ENCODE results near the gene STK31. TPM values are rescaled to one million over a fixed set of nuclear protein-coding genes. Genes with fewer than 3 reads are reported as not detected.

Gene STK31
- total RNA-seq, 2 donors from 2014 or later: 1.4 to 1.6 TPM

DNA sequence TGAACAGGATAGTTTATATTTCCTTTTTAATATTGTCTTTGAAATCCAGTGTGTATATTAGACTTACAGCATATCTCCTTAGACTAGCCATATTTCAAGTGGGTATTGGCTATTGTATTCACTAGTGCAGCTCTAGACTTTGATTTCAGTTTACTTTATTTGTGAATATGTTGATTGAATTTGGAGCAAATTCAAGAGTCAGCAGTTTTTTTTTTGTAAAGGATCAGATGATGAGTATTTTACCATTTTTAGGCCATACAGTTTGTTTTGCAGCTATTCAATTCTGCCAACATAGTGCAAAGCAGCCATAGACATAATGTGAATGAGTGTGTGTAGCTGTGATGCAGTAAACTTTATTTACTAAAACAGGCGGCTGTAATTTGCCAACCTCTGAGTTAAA lies 4.6 kb downstream of the STK31 start:
- no peak overlapping the region for H3K4me3 ChIP-seq (ENCODE audit: low read length)
- DNase-seq: no peak
- H3K27ac ChIP-seq (ENCODE audit: low read depth, low read length): no peak overlapping the region
- TF ChIP-seq, protein P1, sequence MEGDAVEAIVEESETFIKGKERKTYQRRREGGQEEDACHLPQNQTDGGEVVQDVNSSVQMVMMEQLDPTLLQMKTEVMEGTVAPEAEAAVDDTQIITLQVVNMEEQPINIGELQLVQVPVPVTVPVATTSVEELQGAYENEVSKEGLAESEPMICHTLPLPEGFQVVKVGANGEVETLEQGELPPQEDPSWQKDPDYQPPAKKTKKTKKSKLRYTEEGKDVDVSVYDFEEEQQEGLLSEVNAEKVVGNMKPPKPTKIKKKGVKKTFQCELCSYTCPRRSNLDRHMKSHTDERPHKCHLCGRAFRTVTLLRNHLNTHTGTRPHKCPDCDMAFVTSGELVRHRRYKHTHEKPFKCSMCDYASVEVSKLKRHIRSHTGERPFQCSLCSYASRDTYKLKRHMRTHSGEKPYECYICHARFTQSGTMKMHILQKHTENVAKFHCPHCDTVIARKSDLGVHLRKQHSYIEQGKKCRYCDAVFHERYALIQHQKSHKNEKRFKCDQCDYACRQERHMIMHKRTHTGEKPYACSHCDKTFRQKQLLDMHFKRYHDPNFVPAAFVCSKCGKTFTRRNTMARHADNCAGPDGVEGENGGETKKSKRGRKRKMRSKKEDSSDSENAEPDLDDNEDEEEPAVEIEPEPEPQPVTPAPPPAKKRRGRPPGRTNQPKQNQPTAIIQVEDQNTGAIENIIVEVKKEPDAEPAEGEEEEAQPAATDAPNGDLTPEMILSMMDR (conservative IDR thresholded peaks at IDR 0.05): no peak
- Mint-ChIP-seq H3K27ac (no peak overlapping the region), H3K27me3 (ENCODE audit: insufficient read depth) (no peaks in the 10 kb centered on the region), H3K4me1 (peaks cover 12% of the 10 kb centered on the region), H3K9me3 (peaks cover 2% of the 10 kb centered on the region), H3K36me3 (ENCODE audit: low read depth) (no peaks in the 10 kb centered on the region), H3K4me3 (no peak overlapping the region)
- H3K9me3 ChIP-seq (ENCODE audit: control insufficient read depth, low read length): no peaks in the 10 kb centered on the region
- no peak overlapping the region for H3K9ac ChIP-seq (ENCODE audit: extremely low read depth, low read length, poor library complexity, severe bottlenecking)
- no peaks in the 10 kb centered on the region for H3K36me3 ChIP-seq (ENCODE audit: control insufficient read depth, insufficient read depth, low read length)
- no peaks in the 10 kb centered on the region for H3K27me3 ChIP-seq (ENCODE audit: control insufficient read depth, insufficient read depth, low read length, poor library complexity, severe bottlenecking)
- H3K4me1 ChIP-seq (ENCODE audit: control insufficient read depth, insufficient read depth, low read length): no peaks in the 10 kb centered on the region
- 93 to 100% methylated on average over 1 of the region's 1 CpG for WGBS, 2 experiments (ENCODE audit: insufficient coverage in 1 of 2, insufficient read length in 1 of 2)

DNA sequence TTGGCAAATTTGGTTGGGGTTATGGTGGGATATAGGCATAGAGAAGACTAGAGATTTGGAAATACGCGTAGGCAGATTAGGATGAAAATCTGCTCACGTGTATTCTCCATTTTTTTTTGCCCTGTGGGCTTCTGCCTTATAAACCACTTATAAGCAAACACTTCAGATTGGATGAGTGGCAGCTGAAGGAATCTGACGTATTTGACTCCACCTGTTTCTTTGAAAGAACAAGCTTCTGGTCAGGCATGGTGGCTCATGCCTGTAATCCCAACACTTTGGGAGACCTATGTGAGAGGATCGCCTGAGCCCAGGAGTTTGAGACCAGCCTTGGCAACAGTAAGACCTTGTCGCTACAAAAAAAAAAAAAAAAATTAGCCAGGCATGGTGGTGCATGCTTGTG lies 5.1 kb downstream of the STK31 start:
- Histone ChIP-seq H3K27me3 (ENCODE audit: control insufficient read depth, insufficient read depth, low read length, poor library complexity, severe bottlenecking) (no peaks in the 10 kb centered on the region), H3K4me1 (ENCODE audit: control insufficient read depth, insufficient read depth, low read length) (no peaks in the 10 kb centered on the region), H3K27ac (ENCODE audit: low read depth, low read length) (no peak overlapping the region), H3K9ac (ENCODE audit: extremely low read depth, low read length, poor library complexity, severe bottlenecking) (no peak overlapping the region), H3K4me3 (ENCODE audit: low read length) (no peak overlapping the region), H3K36me3 (ENCODE audit: control insufficient read depth, insufficient read depth, low read length) (no peaks in the 10 kb centered on the region), H3K9me3 (ENCODE audit: control insufficient read depth, low read length) (no peaks in the 10 kb centered on the region)
- Mint-ChIP-seq H3K36me3 (ENCODE audit: low read depth) (no peaks in the 10 kb centered on the region), H3K27me3 (ENCODE audit: insufficient read depth) (peaks cover 2% of the 10 kb centered on the region), H3K27ac (no peak overlapping the region), H3K9me3 (no peaks in the 10 kb centered on the region), H3K4me3 (no peak overlapping the region), H3K4me1 (peaks cover 12% of the 10 kb centered on the region)
- 67 to 74% methylated on average over 3 to 6 of the region's 6 CpGs for WGBS, 2 experiments (ENCODE audit: insufficient coverage in 1 of 2, insufficient read length in 1 of 2)
- DNase-seq: no peak
- TF ChIP-seq, protein P1 (conservative IDR thresholded peaks at IDR 0.05): no peak

DNA sequence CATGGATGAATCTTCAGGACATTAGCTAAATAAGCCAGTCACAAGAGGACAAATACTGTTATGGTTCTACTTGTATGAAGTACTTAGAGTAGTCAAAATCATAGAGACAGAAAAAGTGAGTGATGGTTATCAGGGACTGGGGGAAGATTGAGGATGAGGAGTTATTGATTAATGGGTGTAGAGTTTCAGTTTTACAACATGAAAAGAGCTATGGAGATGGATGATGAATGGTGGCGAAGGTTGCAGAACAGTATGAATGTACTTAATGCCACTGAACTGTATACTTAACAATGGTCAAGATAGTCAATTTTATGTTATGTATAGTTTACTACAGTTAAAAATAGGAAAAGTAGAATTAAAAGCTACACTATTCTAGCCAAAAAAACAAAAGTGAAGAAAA lies 7.8 kb downstream of the STK31 start:
- Histone ChIP-seq H3K27ac (ENCODE audit: low read depth, low read length) (no peak overlapping the region), H3K9ac (ENCODE audit: extremely low read depth, low read length, poor library complexity, severe bottlenecking) (no peak overlapping the region), H3K4me3 (ENCODE audit: low read length) (no peak overlapping the region), H3K9me3 (ENCODE audit: control insufficient read depth, low read length) (peaks cover 15% of the 10 kb centered on the region), H3K36me3 (ENCODE audit: control insufficient read depth, insufficient read depth, low read length) (no peaks in the 10 kb centered on the region), H3K4me1 (ENCODE audit: control insufficient read depth, insufficient read depth, low read length) (no peaks in the 10 kb centered on the region), H3K27me3 (ENCODE audit: control insufficient read depth, insufficient read depth, low read length, poor library complexity, severe bottlenecking) (no peaks in the 10 kb centered on the region)
- TF ChIP-seq, protein P1 (conservative IDR thresholded peaks at IDR 0.05): no peak
- 93 to 100% methylated on average over 1 of the region's 1 CpG for WGBS, 2 experiments (ENCODE audit: insufficient coverage in 1 of 2, insufficient read length in 1 of 2)
- no peak for DNase-seq
- Mint-ChIP-seq H3K27me3 (ENCODE audit: insufficient read depth) (peaks cover 17% of the 10 kb centered on the region), H3K4me3 (no peak overlapping the region), H3K4me1 (peaks cover 6% of the 10 kb centered on the region), H3K27ac (no peak overlapping the region), H3K9me3 (peaks cover 18% of the 10 kb centered on the region), H3K36me3 (ENCODE audit: low read depth) (peaks cover 13% of the 10 kb centered on the region)
